NCI-H1092 (cell line): ENCODE results near the gene MAMLD1.

Experiments used
- DNase-seq: peaks from one replicate; lab custom pipeline; 2025; lab: John Stamatoyannopoulos, UW

MAMLD1 gene

DNA sequence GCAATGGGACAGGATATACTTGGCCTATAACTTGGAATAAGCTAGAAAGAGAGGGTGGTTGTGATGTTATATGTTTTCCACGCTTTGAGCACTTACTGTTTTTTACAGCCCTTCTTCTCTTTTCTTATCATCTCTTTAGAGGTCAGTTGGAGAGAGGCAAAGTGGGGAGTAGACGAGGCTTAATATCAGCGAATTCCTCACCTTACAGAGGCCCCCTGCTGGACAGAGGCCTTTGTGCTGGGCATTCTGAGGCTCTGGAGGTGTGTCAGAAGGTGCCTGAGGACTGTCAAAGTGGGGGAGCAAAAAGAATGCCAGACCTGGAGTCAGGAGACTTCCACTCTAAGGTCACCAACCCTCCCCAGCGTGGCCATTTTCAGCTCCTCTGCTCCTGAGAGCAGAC, 42.5 kb downstream of the MAMLD1 start:
- no peak for DNase-seq

DNA sequence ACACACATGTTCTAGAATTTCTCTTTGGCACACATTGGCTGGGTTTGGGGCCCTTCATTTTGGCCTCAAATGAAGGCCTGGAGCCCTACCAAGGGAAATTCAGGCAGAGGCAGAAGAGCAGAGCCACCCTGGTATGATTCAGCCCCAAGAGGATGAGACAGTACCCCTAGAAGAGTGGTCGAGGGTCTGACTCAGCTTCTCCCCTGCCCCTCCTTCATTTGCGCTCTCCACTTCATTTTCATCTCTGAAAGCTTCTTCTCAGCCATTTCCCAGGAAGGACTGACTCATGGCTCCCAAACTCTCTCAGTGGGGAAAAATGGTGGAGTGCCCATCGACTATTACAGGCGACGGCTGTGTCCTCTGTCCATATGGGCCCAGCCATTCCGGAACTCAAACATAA, 43.5 kb downstream of the MAMLD1 start:
- DNase-seq = no peak

GRCh38 chrX:150408007-150408406, 44.9 kb downstream of the MAMLD1 start:
- DNase-seq = no peak

DNA sequence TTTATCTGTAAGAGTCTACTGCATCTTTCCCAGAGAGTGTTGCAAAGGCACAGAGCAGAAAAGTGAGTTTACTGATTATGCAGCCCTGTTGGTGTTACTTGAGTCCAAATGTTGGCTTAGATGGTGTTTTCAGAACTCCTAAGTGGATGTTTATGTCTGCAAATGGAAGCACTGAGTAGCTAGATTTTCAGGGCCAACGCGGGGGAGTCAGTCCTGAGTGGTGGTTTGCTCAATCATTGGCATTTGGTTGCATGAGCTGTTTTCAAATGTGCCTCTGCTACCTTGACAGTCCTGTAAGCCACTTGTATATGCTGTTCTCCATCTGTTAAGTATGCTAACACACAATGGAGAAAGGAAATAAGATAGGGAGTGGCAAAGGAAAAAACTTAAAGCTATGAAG, 45.4 kb downstream of the MAMLD1 start:
- no peak for DNase-seq

DNA sequence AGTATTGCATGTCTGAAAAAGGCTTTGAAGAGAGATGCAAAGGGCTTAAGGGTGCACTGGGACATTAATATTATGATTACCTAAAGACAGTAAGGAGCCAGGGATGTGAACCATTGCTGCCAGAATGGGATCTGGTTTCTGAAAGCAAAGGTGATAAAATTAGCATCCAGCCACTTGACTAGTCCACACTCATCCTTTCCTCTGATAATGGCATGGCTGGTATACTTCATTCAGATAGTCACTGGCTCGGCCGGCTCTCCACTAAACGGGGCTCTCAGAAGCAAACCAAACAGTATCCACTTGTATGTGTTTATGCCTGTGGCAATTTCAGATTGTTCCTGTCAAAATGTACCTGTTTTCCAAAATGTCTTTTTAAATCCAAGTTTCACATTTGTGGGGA, 46.4 kb downstream of the MAMLD1 start:
- DNase-seq = no peak

- no peak for DNase-seq
Observed at GRCh38 chrX:150409964-150410363, 46.8 kb downstream of the MAMLD1 start.

DNA sequence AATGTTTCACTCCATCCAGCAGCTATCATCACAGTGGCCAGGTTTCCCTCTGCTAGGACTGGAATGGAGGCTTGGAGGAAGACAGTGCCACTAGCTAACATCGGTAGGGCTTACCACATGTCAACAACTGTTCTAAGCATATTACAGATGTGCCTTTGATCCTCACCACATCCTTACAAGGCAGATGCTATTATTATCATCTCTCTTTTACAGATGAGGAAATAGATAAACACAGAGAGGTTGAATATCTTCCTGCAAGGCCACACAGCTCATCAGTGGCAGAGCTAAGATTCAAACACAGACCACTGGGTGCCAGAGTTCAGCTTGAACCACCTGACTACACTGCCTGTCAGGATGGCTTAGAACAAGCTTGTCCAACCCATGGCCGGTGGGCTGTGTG, 47.4 kb downstream of the MAMLD1 start:
- DNase-seq = no peak

- DNase-seq = no peak
Observed at GRCh38 chrX:150411656-150412055, 48.5 kb downstream of the MAMLD1 start.

- DNase-seq = no peak
Observed at GRCh38 chrX:150414228-150414627, 51.1 kb downstream of the MAMLD1 start.

- DNase-seq = no peak
Observed at GRCh38 chrX:150416469-150416868, 53.4 kb downstream of the MAMLD1 start.

DNA sequence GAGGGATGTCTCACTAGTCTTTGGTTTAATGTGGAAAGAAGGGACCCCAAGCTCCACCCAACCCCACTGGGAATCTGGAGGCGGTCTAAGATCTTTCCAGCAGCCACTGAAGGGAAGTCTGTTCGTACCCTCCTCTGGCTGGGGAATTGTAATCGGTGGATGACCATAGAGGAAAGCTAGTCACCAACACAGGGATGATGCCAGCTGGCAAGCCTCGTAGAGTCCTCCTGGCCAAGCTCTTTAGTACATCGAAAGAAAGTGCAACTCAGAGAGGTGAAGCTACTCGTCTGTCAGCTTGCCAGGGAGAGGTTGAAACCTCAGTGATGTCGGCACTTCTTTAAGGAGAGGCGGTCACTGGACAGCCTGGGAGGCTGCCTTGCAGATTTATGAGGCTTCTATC, 58.7 kb downstream of the MAMLD1 start:
- no peak for DNase-seq

DNA sequence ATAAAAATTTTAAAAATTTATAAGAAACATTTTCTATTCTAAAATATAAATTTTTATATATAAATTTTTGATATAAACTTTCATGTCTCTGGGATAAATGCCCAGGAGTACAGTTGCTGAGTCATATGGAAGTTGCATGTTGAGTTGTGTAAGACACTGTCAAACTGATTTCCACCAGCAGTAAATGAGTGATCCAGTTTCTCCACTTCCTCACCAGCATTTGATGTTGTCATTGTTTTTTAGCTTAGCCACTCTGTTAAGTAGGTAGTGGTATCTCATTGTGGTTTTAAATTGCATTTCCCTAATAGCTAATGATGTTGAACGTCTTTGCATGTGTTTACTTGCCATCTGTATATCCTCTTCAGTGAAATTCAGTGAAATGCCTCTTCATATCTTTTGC, 66.5 kb downstream of the MAMLD1 start:
- no peak for DNase-seq

DNA sequence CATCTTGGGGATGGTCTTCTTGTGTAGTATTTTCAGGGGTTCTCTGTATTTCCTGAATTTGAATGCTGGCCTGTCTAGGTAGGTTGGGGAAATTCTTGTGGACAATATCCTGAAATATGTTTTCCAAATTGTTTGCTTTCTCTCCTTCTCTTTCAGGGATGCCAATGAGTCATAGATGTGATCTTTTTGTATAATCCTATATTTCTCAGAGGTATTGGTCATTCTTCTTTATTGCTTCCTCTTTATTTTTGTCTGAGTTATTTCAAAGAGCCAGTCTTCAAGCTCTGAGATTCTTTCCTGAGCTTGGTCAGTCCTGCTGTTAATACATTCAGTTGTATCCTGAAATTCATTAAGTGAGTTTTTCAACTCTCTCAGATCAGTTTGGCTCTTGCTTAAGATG, 73.1 kb downstream of the MAMLD1 start:
- DNase-seq = no peak

- DNase-seq = no peak
Observed at GRCh38 chrX:150438165-150438564, 75.0 kb downstream of the MAMLD1 start.

DNA sequence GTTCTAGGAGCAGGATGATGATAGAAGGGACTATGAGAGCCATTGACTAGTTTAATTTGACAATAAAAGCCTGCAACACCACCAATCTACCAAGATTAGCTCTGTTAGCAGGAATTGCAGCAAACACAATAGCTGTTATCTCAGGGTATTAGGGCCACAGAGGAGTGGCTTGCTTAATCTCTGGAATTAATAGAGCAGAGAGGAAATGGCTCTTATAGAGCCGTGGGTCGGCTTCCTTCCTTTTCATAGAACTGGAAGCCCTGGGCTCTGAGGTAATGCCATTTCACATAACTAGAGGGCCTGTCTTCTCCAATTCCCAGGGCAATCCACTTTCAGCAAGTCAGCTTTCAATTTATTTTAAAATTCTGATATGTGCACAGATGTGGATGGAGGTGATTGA, 83.0 kb downstream of the MAMLD1 start:
- DNase-seq = no peak

GRCh38 chrX:150446995-150447394, 83.9 kb downstream of the MAMLD1 start:
- no peak for DNase-seq

DNA sequence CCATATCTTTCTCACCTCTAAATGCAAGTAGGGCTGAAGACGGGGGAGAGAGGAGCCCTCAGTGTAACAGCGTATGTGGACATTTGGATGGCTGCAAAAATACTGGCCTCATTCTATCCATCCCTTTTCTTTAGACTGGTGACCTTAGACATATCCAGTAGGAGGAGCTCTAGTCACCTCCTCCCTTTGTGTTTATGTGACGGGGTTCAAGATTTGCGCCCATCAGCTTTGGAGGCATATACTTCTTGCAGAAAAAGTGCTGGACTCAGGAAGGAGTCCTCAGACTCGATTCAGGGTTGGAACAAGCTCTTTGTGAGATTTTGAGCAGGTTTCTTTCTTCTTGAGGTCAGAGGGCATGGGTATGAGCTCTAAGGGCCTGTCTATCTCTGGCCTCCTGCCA, 86.2 kb downstream of the MAMLD1 start:
- no peak for DNase-seq

GRCh38 chrX:150450519-150451177, 87.5 kb downstream of the MAMLD1 start:
- no peak for DNase-seq

DNA sequence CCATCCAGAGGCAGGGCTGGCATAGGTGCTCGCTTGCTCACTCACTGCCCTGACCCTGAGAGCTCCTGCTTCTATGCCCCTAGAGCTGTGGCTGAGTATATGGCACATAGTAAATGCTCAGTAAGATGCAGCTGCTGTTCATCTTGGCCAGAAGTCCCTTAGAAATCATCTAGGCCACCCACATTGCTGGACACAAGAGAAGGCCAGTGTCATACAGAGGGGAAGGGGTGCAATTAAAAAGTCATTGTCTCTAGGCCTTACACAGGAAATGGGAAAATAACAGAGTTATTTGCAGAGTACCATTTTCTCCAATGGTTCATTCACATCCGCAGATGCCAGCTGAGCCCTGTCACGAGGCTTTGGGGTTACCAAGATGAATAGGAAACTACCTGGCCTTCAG, 88.8 kb downstream of the MAMLD1 start:
- no peak for DNase-seq

DNA sequence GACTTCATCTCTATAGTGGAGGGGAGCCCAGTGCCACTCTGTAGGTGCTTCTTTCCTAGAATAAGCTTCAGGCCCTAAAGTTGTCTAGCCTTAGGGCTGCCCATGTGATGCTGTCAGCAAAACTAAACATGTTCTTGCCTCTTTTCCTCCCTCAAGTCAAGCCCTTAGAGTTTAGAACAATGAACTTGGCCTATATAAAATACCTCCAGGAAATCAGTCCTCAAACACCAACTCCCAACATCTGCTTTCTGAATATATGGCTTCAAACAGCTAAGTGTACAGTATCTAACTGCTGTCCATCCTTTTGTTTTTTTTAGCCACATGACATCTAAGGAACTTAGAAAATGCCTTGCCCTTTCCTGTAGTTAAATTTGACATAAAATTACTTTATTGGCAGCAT, 91.0 kb downstream of the MAMLD1 start:
- no peak for DNase-seq

DNA sequence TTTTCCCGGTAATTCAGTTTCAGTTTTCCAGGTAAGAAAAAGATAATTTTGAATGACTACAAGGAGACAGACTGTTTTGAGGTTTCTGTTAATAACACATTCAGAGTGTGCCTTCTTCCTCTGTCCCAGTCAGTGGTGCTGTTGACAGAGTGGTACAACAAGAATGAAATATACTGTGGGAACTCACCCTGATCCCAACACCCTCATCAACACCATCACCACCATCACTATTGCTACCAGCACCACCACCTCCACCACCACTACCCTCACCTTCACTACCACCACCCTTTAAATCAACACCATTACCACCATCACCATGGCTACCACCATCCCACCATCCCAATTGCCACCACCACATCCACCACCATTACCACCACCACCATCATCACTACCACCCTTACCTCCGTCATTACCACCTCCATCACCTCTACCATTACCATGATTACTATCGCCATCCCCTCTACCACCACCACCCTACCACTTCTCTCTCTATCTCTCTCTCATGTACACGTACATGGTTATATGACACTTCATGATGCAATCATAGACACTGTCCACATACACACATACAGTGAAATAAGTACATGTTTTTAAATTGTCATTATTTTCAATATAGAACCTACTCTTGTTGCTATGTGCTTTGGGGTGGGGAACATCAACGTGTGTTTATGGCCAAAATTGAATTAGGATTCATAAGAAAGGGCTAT, 91.5 kb downstream of the MAMLD1 start:
- DNase-seq = no peak

GRCh38 chrX:150455215-150455608, 92.1 kb downstream of the MAMLD1 start:
- no peak for DNase-seq

- DNase-seq = no peak
Observed at GRCh38 chrX:150456466-150456865, 93.3 kb downstream of the MAMLD1 start.

DNA sequence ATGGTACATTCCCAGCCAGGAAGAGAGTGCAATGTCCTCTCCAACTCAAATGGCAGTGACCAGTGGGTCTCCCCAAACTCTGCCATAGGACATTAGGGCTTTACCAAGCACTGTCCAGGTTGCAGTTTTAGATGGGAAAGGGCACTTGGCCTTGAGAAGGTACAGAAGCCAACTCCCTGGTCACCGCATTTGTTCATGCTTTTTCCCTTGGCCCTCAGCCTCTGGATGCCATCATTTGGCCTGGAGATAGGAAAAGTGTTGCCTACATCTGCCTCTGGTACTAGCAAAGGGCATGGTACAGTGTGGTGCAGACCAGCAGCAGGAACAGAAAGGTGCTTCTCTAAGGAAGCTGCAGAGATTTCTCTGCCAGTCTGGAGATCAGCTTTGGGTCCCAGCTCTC, 93.8 kb downstream of the MAMLD1 start:
- DNase-seq = no peak
